Astrocyte of the cerebellum (primary cell): ENCODE measurements around the gene SF3A2.
A peak's percentile ranks its signal among the peaks of the same experiment; 100 is the strongest.

Experiments
- DNase-seq: peaks from one replicate; pipeline ENCODE4 v3.0.0-alpha.2; 2011; ENCODE audit warnings: low read depth
- H3K4me3 ChIP-seq: 2 replicates; pipeline ENCODE4 v1.5.1; 2011; ENCODE audit warnings: mild to moderate bottlenecking, low read depth, low read length, moderate library complexity
- in situ Hi-C: cut with HindIII; loops from 2 replicates; pipeline ENCODE4 v1.10.0; 2017; ENCODE audit warnings: low sequenced_read_pairs
- TF ChIP-seq, protein P1 (sequence below): IDR thresholded peaks from 2 replicates; pipeline ENCODE4 v1.5.1; 2012; ENCODE audit warnings: low read length, low read depth, moderate library complexity, mild to moderate bottlenecking; ENCODE audit errors: missing control alignments

Gene SF3A2

DNA sequence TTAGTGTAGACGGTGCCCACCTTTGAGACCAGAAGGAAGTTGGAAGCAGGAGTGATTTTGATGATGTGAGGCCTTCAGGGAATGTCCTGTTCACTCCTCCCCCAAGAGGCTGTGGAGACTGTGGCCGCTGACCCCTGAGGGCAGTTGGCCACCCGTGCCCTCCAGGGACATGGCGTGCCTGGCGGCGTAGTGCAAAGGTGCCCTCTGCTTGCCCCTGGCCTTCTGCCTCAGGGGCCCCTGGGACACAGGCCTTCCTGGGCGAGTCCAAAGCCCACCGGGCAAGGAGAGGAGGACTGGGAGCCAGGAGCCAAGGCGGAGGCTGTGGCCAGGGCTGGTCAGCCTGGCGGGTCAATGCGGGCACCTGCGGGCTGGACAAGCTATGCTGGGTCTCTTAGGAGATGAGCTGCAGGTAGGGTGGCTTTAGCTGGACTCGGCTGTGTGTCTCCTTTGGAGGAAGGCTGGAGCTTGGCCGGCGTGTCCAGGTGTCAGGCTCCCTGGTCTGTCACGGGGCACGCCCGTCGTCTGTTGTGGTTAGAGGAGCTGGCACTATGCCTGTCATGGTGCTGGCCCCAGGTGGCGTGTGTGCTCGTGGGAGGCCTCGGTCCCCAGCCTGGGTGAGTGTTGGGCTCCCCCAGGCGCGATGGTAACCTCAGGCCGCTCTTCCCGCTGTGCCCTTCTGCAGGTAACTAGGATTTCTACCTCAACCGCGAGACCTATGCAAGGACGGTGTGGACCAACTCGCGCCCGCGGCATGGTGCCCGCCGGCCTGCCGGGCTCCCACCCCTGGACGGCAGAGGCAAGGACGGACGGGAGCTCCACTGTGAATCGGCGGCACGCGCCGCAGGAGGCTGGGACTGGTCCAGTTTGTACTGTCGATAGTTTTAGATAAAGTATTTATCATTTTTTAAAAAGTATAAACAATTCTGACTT lies 7.3 kb upstream of the SF3A2 start:
- no peak overlapping the region for H3K4me3 ChIP-seq
- in situ Hi-C loops, result no loop called here
- TF ChIP-seq, protein P1, sequence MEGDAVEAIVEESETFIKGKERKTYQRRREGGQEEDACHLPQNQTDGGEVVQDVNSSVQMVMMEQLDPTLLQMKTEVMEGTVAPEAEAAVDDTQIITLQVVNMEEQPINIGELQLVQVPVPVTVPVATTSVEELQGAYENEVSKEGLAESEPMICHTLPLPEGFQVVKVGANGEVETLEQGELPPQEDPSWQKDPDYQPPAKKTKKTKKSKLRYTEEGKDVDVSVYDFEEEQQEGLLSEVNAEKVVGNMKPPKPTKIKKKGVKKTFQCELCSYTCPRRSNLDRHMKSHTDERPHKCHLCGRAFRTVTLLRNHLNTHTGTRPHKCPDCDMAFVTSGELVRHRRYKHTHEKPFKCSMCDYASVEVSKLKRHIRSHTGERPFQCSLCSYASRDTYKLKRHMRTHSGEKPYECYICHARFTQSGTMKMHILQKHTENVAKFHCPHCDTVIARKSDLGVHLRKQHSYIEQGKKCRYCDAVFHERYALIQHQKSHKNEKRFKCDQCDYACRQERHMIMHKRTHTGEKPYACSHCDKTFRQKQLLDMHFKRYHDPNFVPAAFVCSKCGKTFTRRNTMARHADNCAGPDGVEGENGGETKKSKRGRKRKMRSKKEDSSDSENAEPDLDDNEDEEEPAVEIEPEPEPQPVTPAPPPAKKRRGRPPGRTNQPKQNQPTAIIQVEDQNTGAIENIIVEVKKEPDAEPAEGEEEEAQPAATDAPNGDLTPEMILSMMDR, result no peak
- DNase-seq, result no peak

DNA sequence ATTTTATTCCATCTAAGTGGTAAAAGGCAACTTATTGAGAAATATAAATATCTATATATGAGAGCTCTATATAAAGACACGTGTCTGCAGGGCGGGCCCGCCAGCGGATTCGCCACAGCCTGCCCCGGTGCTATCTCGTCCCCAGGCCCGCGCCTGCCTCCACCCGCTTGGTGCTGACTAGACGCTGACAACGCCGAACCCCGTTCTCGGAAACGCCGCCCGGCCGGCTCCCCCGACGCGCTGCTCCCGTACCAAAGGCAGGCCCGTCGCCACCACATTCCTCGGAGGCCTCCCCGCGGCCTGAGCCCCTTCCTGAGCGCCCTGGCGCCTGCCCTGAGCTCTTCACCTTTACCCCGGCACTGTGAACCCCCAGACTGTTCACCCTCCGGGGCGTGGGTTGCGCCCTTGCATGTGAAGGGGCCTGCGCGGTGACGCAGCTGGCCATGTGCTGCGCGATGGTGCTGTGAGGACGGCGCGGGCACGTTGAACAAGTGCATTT lies 6.5 kb upstream of the SF3A2 start:
- TF ChIP-seq, protein P1, result no peak
- in situ Hi-C loops, result no loop called here
- DNase-seq, result no peak
- H3K4me3 ChIP-seq, result no peak overlapping the region

DNA sequence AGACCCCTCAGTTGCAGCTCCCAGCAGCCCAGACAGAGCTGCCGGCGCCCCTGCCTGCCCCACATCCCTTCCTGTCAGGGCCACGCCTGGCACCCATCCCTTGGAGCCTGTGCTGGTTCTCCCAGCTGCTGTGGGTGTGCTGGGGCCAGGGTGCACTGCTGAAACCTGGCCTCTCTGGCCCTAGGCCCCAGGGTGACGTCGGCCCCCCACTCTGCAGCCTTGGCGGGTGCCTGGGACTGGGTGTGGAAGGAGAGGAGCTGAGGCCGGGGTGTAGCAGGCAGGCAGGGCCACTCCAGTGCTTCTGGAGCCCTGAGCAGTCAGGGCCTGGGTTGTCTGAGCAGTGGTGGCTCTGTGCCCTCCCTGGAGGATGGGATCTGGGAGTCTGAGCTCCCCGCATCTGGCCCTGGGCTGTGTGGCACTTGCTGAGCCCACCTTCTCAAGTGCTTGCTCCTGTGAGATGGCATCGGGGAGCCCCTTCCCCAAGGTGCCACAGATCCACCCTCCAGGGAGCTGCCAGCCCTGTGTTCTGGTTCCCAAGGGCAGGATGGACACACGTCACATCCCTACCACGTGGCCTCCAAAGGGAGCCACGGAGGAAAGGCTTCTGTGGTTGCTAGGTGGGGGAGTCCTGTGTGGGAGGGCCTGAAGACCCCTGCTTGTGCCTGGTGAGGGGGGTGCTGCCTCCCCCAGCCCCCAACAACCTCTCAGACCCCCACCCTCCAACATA lies 5.7 kb upstream of the SF3A2 start:
- TF ChIP-seq, protein P1, result no peak
- in situ Hi-C loops, result no loop called here
- no peak for DNase-seq
- H3K4me3 ChIP-seq, result no peak overlapping the region

DNA sequence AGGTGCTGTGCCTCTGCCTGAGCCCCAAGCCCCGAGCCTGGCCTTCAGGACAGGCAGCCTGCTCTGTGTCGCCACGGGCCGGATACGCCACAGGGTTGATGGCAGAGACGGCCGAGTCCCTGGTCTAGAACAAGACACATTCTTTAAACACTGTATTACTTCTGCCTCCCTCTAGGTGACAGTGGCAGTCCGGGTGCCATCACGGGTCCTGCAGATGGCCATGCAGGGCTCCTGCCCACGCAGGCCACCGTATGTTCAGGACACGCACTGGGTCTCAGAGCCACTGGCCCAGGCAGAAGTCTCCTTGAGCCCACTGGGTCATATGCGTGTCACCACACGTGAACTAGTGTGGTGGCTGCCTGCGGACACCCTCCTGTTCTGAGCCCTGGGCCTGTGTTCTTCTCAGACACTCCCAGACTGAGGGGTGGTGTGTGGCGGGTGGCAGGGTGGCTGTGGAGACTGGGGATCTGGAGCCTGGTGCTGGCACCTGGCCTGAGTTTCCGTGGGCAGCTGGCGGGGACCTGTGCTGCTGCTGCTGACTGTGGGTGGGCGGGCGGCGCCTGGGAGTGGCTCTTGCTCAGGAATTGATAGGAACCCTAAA lies 4.9 kb upstream of the SF3A2 start:
- DNase-seq, result no peak
- in situ Hi-C loops, result no loop called here
- H3K4me3 ChIP-seq, result no peak overlapping the region
- TF ChIP-seq, protein P1, result peak; percentile 14

DNA sequence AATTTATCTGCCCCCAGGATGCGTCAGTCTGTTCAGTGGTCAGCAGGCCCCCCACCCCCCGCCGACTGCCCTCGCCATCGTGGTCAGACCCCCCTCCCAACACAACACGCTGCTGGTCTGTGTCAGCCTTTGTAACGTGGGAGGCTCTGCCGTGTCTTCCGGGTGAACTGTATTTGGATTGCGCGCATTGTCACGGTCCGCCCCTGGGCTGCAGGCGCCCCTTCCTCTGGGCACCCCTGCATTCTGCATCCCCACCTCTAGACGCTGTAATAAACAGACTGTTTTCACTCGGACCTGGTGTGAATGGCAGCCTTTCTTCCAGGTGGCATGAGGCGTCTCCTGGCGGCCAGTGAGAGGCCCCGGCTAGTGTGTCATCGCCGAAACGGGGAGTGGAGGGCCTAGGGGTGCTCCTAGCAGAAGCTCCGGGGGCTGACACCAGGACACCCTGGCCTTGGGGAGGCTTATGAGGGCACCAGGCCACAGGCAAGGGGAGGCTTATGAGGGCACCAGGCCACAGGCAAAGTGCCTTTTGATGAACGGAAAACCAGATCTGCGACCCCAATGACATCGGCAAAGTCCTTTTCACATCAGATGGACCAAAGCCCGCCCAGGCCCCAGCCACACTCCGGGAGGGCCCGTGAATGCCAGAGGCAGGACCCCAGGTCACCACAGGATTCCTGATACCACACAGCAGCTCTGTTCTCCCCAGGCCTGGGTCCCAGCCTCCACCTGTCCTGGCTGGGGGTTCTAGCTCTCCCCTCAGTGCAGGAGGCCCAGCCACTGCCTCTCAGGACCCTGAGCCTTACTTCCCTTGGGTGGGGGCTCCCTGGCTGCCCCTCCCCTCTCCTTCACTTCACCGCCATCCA lies 4.1 kb upstream of the SF3A2 start:
- DNase-seq, result no peak
- TF ChIP-seq, protein P1, result no peak
- H3K4me3 ChIP-seq, result no peak overlapping the region
- in situ Hi-C loops, result no loop called here
